NCI-H460 (cell line): ENCODE data around the gene GDE1. TPM values are rescaled to one million over a fixed set of nuclear protein-coding genes. Genes with fewer than 3 reads are reported as not detected.

Experiments used
- DNase-seq: peaks from one replicate; pipeline ENCODE4 v3.0.0-alpha.2; 2016; ENCODE audit warnings: low read depth; ENCODE audit errors: extremely low read depth
- total RNA-seq: library from RNA; depleted of rRNA; stranded (reverse); fragments of >200 nt; shearing (Covaris generic); gene quantifications from 2 replicates; pipeline ENCODE4 v1.2.3, GENCODE V29; 2014

The GDE1 gene
- total RNA-seq, 1 experiment from 2014 or later, result 61.6 TPM

- DNase-seq, result no peak
These were observed 24.7 kb downstream of the GDE1 start for GRCh38 chr16:19497176-19497575.

- DNase-seq, result no peak
These were observed 31.3 kb downstream of the GDE1 start for GRCh38 chr16:19490619-19491018.

- no peak for DNase-seq
These were observed 33.7 kb downstream of the GDE1 start for GRCh38 chr16:19488213-19488640.

- DNase-seq, result no peak
These were observed 35.1 kb downstream of the GDE1 start for GRCh38 chr16:19486750-19487325.

- DNase-seq, result no peak
These were observed 35.8 kb downstream of the GDE1 start for GRCh38 chr16:19486051-19486450.

- DNase-seq, result no peak
These were observed 36.3 kb downstream of the GDE1 start for GRCh38 chr16:19485611-19486010.

GRCh38 chr16:19484096-19484495 lies 37.8 kb downstream of the GDE1 start:
- no peak for DNase-seq

- DNase-seq, result no peak
These were observed 39.6 kb downstream of the GDE1 start for GRCh38 chr16:19482291-19482690.

GRCh38 chr16:19481769-19482168 lies 40.1 kb downstream of the GDE1 start:
- DNase-seq, result no peak

GRCh38 chr16:19481296-19481695 lies 40.6 kb downstream of the GDE1 start:
- no peak for DNase-seq

- no peak for DNase-seq
These were observed 42.6 kb downstream of the GDE1 start for GRCh38 chr16:19479302-19479721.

- no peak for DNase-seq
These were observed 43.4 kb downstream of the GDE1 start for GRCh38 chr16:19478505-19478904.

- no peak for DNase-seq
These were observed 47.3 kb downstream of the GDE1 start for GRCh38 chr16:19474617-19475016.

GRCh38 chr16:19472482-19472881 lies 49.4 kb downstream of the GDE1 start:
- no peak for DNase-seq

GRCh38 chr16:19468300-19468699 lies 53.6 kb downstream of the GDE1 start:
- no peak for DNase-seq

GRCh38 chr16:19463468-19464315 lies 58.2 kb downstream of the GDE1 start:
- DNase-seq, result no peak

- no peak for DNase-seq
These were observed 61.5 kb downstream of the GDE1 start for GRCh38 chr16:19460397-19460796.

GRCh38 chr16:19458722-19459379 lies 63.0 kb downstream of the GDE1 start:
- DNase-seq, result no peak
